Ovary (tissue), 10 donors: Measurements from ENCODE around the gene NXPH3. TPM values are rescaled to one million over a fixed set of nuclear protein-coding genes. Genes with fewer than 3 reads are reported as not detected.

ENCODE experiments used
- DNase-seq, 5 donors: peaks; one replicate each; pipeline ENCODE4 v3.0.0-alpha.2; 2019 to 2020
- H3K27ac ChIP-seq, 2 donors: fragments of 200-600 bp; one replicate each; pipeline versions ENCODE4 v1.5.1 to v1.8.0; 2019 to 2022
- H3K27me3 ChIP-seq: fragments of 200-600 bp; one replicate; pipeline ENCODE4 v1.8.0; 2022
- H3K36me3 ChIP-seq: fragments of 200-600 bp; sonication (generic); one replicate; pipeline ENCODE4 v1.5.1; 2019
- H3K4me1 ChIP-seq: one replicate; pipeline ENCODE4 v1.8.1; 2013; ENCODE audit warnings: mild to moderate bottlenecking, moderate library complexity; ENCODE audit not compliant: insufficient read depth
- H3K4me3 ChIP-seq: fragments of 200-600 bp; sonication (generic); one replicate; pipeline ENCODE4 v1.5.1; 2017
- H3K9me3 ChIP-seq, 2 donors: fragments of 200-600 bp in 1 of 2; sonication (generic) in 1 of 2; one replicate each; pipeline versions ENCODE4 v1.5.1 to v1.8.1; 2013 to 2019; ENCODE audit warnings: mild to moderate bottlenecking in 1 of 2, moderate library complexity in 1 of 2
- CTCF ChIP-seq, 3 donors: fragments of 450-650 bp in 2 of 3; fragments of 200-600 bp in 1 of 3; IDR thresholded peaks; one replicate each; pipeline versions ENCODE4 v1.5.1 to v1.8.0; 2016 to 2022; ENCODE audit warnings: antibody characterized with exemption in 3 of 3, mild to moderate bottlenecking in 1 of 3
- EP300 ChIP-seq: sonication (generic); formaldehyde crosslinking; IDR thresholded peaks from one replicate; pipeline ENCODE4 v1.6.1; 2017; ENCODE audit warnings: antibody characterized with exemption
- POLR2A ChIP-seq: fragments of 450-650 bp; IDR thresholded peaks from one replicate; pipeline ENCODE4 v1.6.1; 2017; ENCODE audit warnings: antibody characterized with exemption, mild to moderate bottlenecking, moderate library complexity
- WGBS, 3 donors: extraction: QIAGEN DNeasy Blood & Tissue Kit in 1 of 3; methylation state at CpG; one replicate each; pipeline versions ENCODE4 v1.1.5 to v1.1.7; 2013 to 2017; 5-methylcytosine and 5-hydroxymethylcytosine counted together
- intact Hi-C, 4 donors: fragments of 100-400 bp; cut with DNase I; formaldehyde crosslinking; loops; one replicate each; pipeline versions ENCODE4 v1.11.0 to v1.15.1; 2022 to 2023
- long read RNA-seq, 3 donors: library from polyadenylated mRNA in 2 of 3; unstranded in 2 of 3; transcript quantifications; one replicate each; pipeline ENCODE4 v2.0.0 and lab custom pipeline, GENCODE V29; 2021 to 2026
- polyA plus RNA-seq, 2 donors: library from polyadenylated mRNA; stranded (reverse); fragments of 200-250 nt in 1 of 2; fragments of 350-450 nt in 1 of 2; fragmentation: Illumina TruSeq in 1 of 2; extraction: RNeasy Lipid Tissue Mini Kit (QIAGEN cat#74804) in 1 of 2; gene quantifications; one replicate each; pipeline ENCODE4 v1.2.3, GENCODE V29; 2013 to 2014
- total RNA-seq, 7 donors: library from RNA; depleted of rRNA in 2 of 7; stranded (reverse); fragments of >200 nt in 2 of 7; fragmentation: NEBNext Ultra II Directional in 3 of 7; extraction: Animal tissue kit (Norgen Biotek cat#: 25700) in 3 of 7; gene quantifications; one replicate each; pipeline versions ENCODE4 v1.1.0 to v1.2.4, GENCODE V29; 2016 to 2023
- donor health status: DM: no; HTN: no; CAD: no; lungs with moderate emphysema.
- donor health status: DM: no; HTN: no; CAD: no.
- donor health status: Bipolar disorder and iron deficiency.
- donor health status: DM: yes; HTN: yes; CAD: no.
- donor health status: DM: no; HTN: no; CAD: no.
- donor health status: DM: yes; HTN: yes; CAD: no.

Gene NXPH3
- 10 to 100 TPM in 4 of 7 donors, 1 to 10 TPM in 3; 1.2 to 26.0 (median 10.7) TPM for total RNA-seq
- 10 to 100 TPM in 1 of 2 donors, 1 to 10 TPM in 1; 7.1 to 16.6 TPM for polyA plus RNA-seq
- long read RNA-seq, donor 1, full-length matches to known transcripts = 36 of 40 reads
- long read RNA-seq, donor 1, partial matches to known transcripts = 3 of 40 reads
- long read RNA-seq, donor 1, other reads (novel, unspliced or antisense) = 1 of 40 reads
- long read RNA-seq, donor 2 = 0 reads
- long read RNA-seq, donor 3, full-length matches to known transcripts = 9 of 9 reads
- long read RNA-seq, donor 3, partial matches to known transcripts = 0 of 9 reads
- long read RNA-seq, donor 3, other reads (novel, unspliced or antisense) = 0 of 9 reads

DNA sequence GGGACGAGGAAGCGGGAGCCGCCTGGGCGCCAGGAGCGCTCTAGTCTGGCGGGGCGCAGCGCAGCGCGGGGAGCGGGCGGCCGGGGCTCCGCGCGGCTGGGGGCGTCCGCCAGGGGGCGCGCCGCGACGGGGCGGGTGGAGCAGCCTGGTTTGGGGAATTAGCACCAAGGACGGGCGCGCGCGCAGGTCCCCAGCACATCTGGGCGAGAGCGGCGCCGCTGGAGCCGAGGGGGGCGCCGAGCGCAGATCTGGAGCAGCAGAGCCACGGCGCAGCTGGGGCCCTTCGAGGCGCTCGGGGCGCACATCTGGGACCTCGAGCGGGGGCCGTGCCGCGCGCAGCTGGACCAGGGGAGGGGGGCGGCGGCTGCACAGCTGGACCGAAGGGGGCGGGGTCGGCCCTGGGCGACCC, at the start of gene NXPH3:
Gene NXPH3 (plus strand): TSS at position 193 of the 409 bp plus-strand sequence. CDS start 349 bp downstream, outside the sequence.
- 0 to 1% (median 1%) methylated on average over 26 to 55 of the region's 55 CpGs for WGBS, 3 donors
- Histone ChIP-seq H3K4me3 (peak within 1 kb of the TSS; percentile 71), H3K27ac (peak within 1 kb of the TSS; percentile 30 to 68), H3K27me3 (no peaks in the 10 kb centered on the region), H3K4me1 (peaks cover 8% of the 10 kb centered on the region), H3K36me3 (no peaks in the 10 kb centered on the region), H3K9me3 (no peaks in the 10 kb centered on the region)
- TF ChIP-seq POLR2A (no peak), EP300 (no peak), CTCF (IDR thresholded peaks at IDR 0.05) (peak in 2 of 3 donors; percentile 71 to 82)
- peak; percentile 72 to 84 (median 77) for DNase-seq
- intact Hi-C loops = loop anchor here in 3 of 4 donors (5.0 to 10.0 kb wide), 3 partner anchors 37 to 279 kb away; no protein-coding TSS in a partner anchor

GRCh38 chr17:49527927-49528651, 47.6 kb upstream of the NXPH3 start:
- H3K27me3 ChIP-seq = no peaks in the 10 kb centered on the region
- no peak overlapping the region for H3K27ac ChIP-seq
- no peak overlapping the region for H3K4me3 ChIP-seq
- intact Hi-C loops = no loop called here
- TF ChIP-seq EP300 (no peak), POLR2A (no peak), CTCF (IDR thresholded peaks at IDR 0.05) (no peak)
- H3K9me3 ChIP-seq = no peaks in the 10 kb centered on the region
- no peaks in the 10 kb centered on the region for H3K36me3 ChIP-seq
- DNase-seq = no peak
- 77 to 78% (median 78%) methylated on average over 11 of the region's 11 CpGs for WGBS, 3 donors
- H3K4me1 ChIP-seq = no peaks in the 10 kb centered on the region

GRCh38 chr17:49528966-49529365, 46.7 kb upstream of the NXPH3 start:
- intact Hi-C loops = no loop called here
- DNase-seq = no peak
- Histone ChIP-seq H3K4me1 (no peaks in the 10 kb centered on the region), H3K9me3 (no peaks in the 10 kb centered on the region), H3K36me3 (no peaks in the 10 kb centered on the region), H3K27ac (no peak overlapping the region), H3K27me3 (no peaks in the 10 kb centered on the region), H3K4me3 (no peak overlapping the region)
- WGBS, 3 donors = 89 to 97% (median 95%) methylated on average over 3 of the region's 3 CpGs
- no peak for TF ChIP-seq CTCF (IDR thresholded peaks at IDR 0.05)
- no peak for TF ChIP-seq POLR2A
- no peak for TF ChIP-seq EP300

DNA sequence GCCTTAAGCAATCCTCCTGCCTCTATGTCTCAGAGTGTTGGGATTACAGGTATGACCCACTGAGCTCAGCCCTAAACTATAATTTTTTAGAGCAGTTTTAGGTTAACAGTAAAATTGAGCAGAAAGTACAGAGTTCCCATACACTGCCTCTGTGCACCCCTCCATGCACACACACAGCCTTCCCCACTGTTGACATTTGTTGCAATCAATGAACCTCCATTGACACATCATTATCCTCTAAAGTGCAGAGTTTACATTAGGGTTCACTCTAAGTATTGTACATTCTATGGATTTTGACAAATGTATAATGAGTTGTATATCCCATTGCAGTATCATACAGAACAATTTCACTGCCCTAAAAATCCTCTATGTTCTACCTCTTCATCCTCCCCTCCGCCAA, 45.6 kb upstream of the NXPH3 start:
- Histone ChIP-seq H3K4me1 (no peaks in the 10 kb centered on the region), H3K27ac (no peak overlapping the region), H3K36me3 (no peaks in the 10 kb centered on the region), H3K27me3 (no peaks in the 10 kb centered on the region), H3K9me3 (no peaks in the 10 kb centered on the region), H3K4me3 (no peak overlapping the region)
- intact Hi-C loops = no loop called here
- WGBS, 3 donors = 95 to 100% (median 98%) methylated on average over 1 of the region's 1 CpG
- DNase-seq = no peak
- TF ChIP-seq POLR2A = no peak
- no peak for TF ChIP-seq EP300
- TF ChIP-seq CTCF (IDR thresholded peaks at IDR 0.05) = no peak
